ENCODE results near the gene TSC22D1.

DNA sequence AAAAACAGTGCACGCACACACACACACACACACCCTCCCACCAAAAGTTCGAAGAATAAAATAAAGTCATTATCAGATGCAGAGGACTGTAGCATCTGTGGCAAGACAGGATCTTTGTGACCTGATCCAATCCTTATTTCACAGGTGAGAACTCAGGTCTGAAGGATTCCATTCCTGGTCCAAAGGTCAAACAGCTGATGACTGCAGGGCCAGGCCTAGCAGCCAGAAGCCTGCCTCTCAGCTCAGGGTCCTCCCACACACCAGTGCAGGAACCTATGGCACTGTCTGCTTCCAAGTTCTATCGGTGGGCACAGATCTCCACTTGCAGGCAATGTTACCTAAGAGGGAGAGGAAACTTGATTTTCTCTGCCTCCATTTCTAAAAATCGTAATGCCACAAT is 145.0 kb downstream of the TSC22D1 start:
- TF ChIP-seq, protein P1, sequence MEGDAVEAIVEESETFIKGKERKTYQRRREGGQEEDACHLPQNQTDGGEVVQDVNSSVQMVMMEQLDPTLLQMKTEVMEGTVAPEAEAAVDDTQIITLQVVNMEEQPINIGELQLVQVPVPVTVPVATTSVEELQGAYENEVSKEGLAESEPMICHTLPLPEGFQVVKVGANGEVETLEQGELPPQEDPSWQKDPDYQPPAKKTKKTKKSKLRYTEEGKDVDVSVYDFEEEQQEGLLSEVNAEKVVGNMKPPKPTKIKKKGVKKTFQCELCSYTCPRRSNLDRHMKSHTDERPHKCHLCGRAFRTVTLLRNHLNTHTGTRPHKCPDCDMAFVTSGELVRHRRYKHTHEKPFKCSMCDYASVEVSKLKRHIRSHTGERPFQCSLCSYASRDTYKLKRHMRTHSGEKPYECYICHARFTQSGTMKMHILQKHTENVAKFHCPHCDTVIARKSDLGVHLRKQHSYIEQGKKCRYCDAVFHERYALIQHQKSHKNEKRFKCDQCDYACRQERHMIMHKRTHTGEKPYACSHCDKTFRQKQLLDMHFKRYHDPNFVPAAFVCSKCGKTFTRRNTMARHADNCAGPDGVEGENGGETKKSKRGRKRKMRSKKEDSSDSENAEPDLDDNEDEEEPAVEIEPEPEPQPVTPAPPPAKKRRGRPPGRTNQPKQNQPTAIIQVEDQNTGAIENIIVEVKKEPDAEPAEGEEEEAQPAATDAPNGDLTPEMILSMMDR (conservative IDR thresholded peaks at IDR 0.05; ENCODE audit: low read depth, low read length): no peak
- TF ChIP-seq EZH2 (IDR thresholded peaks at IDR 0.05; ENCODE audit: low read length, unreplicated experiment): no peak
- no peak for TF ChIP-seq EZH2phosphoT487 (IDR thresholded peaks at IDR 0.05; ENCODE audit: borderline replicate concordance, low read length)
